Measurements from ENCODE around the gene CAD.

CAD gene

GRCh38 chr2:27219091-27219490, 1.9 kb downstream of the CAD start:
- H3K27me3 ChIP-seq (replicated peaks; ENCODE audit: control insufficient read depth, insufficient read depth, low read length) = no peaks in the 10 kb centered on the region
- DNase-seq (ENCODE audit: extremely low read depth, insufficient read length) = no peak
- TF ChIP-seq CTCF (IDR thresholded peaks at IDR 0.05; ENCODE audit: insufficient read depth, low read length, poor library complexity, severe bottlenecking) = no peak
- H3K4me3 ChIP-seq (replicated peaks; ENCODE audit: low read depth, low read length) = no peak overlapping the region
- H3K36me3 ChIP-seq (ENCODE audit: control insufficient read depth, insufficient read depth, low read length) = peaks cover 24% of the 10 kb centered on the region

GRCh38 chr2:27220091-27220490, 2.9 kb downstream of the CAD start:
- no peaks in the 10 kb centered on the region for H3K27me3 ChIP-seq (replicated peaks; ENCODE audit: control insufficient read depth, insufficient read depth, low read length)
- H3K36me3 ChIP-seq (ENCODE audit: control insufficient read depth, insufficient read depth, low read length) = peaks cover 30% of the 10 kb centered on the region
- no peak for TF ChIP-seq CTCF (IDR thresholded peaks at IDR 0.05; ENCODE audit: insufficient read depth, low read length, poor library complexity, severe bottlenecking)
- no peak for DNase-seq (ENCODE audit: extremely low read depth, insufficient read length)
- no peak overlapping the region for H3K4me3 ChIP-seq (replicated peaks; ENCODE audit: low read depth, low read length)

DNA sequence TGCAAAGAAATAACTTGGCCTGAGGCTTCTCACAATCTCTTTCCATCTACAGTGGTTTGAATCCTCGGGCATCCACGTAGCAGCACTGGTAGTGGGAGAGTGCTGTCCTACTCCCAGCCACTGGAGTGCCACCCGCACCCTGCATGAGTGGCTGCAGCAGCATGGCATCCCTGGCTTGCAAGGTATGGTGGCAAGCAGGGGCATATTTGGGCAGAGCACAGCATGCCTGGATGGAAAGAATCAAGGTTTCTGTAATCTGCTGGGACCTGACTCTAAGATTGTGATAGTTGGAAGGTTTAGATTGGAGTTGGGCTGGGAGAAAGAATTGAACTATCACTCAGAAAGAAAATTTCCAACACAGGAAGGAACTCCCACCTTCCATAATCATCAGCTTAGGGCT, 4.0 kb downstream of the CAD start:
- TF ChIP-seq CTCF (IDR thresholded peaks at IDR 0.05; ENCODE audit: insufficient read depth, low read length, poor library complexity, severe bottlenecking) = no peak
- no peak for DNase-seq (ENCODE audit: extremely low read depth, insufficient read length)
- Histone ChIP-seq H3K27me3 (replicated peaks; ENCODE audit: control insufficient read depth, insufficient read depth, low read length) (no peaks in the 10 kb centered on the region), H3K36me3 (ENCODE audit: control insufficient read depth, insufficient read depth, low read length) (peaks cover 34% of the 10 kb centered on the region), H3K4me3 (replicated peaks; ENCODE audit: low read depth, low read length) (no peak overlapping the region)

DNA sequence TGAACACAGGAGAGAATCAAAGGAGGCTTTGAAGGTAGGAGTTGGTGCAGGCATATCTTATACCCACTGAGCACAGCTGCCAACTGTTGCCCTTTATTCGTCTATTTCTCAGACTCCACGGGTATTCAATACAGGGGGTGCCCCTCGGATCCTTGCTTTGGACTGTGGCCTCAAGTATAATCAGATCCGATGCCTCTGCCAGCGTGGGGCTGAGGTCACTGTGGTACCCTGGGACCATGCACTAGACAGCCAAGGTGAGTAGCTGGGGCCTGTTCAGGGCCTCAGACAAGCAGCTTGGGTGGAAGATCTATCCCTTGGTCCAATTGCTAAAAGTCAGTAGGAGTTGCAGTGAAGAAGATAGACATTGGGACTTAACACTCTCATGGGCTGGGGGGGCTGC, 5.2 kb downstream of the CAD start:
- Histone ChIP-seq H3K36me3 (ENCODE audit: control insufficient read depth, insufficient read depth, low read length) (peaks cover 38% of the 10 kb centered on the region), H3K4me3 (replicated peaks; ENCODE audit: low read depth, low read length) (no peak overlapping the region), H3K27me3 (replicated peaks; ENCODE audit: control insufficient read depth, insufficient read depth, low read length) (no peaks in the 10 kb centered on the region)
- DNase-seq (ENCODE audit: extremely low read depth, insufficient read length) = no peak
- no peak for TF ChIP-seq CTCF (IDR thresholded peaks at IDR 0.05; ENCODE audit: insufficient read depth, low read length, poor library complexity, severe bottlenecking)

DNA sequence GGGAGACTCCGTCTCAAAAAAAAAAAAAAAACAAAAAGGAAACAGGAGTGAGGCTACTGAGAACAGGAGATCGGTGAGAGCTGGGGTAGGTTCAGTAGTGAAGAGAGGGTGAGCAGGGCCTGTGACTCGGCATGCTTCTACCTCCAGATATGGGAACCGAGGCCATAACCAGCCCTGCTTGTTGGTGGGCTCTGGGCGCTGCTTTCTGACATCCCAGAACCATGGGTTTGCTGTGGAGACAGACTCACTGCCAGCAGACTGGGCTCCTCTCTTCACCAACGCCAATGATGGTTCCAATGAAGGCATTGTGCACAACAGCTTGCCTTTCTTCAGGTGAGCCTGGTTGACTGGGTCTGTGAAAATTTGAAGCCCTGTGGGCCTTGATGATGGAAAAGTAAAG, 6.2 kb downstream of the CAD start:
- Histone ChIP-seq H3K27me3 (replicated peaks; ENCODE audit: control insufficient read depth, insufficient read depth, low read length) (no peaks in the 10 kb centered on the region), H3K4me3 (replicated peaks; ENCODE audit: low read depth, low read length) (no peak overlapping the region), H3K36me3 (ENCODE audit: control insufficient read depth, insufficient read depth, low read length) (peaks cover 40% of the 10 kb centered on the region)
- DNase-seq (ENCODE audit: extremely low read depth, insufficient read length) = no peak
- TF ChIP-seq CTCF (IDR thresholded peaks at IDR 0.05; ENCODE audit: insufficient read depth, low read length, poor library complexity, severe bottlenecking) = no peak

DNA sequence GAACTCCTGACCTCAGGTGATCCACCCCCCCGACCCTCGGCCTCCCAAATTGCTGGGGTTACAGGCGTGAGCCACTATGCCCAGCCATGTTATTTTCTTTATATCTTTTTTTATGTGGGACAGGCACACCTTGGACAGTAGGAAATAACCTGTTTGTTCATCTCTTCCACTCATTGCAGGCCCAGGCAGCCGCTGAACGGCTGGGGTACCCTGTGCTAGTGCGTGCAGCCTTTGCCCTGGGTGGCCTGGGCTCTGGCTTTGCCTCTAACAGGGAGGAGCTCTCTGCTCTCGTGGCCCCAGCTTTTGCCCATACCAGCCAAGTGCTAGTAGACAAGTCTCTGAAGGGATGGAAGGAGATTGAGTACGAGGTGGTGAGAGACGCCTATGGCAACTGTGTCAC, 8.4 kb downstream of the CAD start:
- H3K27me3 ChIP-seq (replicated peaks; ENCODE audit: control insufficient read depth, insufficient read depth, low read length) = no peaks in the 10 kb centered on the region
- TF ChIP-seq CTCF (IDR thresholded peaks at IDR 0.05; ENCODE audit: insufficient read depth, low read length, poor library complexity, severe bottlenecking) = no peak
- H3K36me3 ChIP-seq (ENCODE audit: control insufficient read depth, insufficient read depth, low read length) = peaks cover 44% of the 10 kb centered on the region
- no peak for DNase-seq (ENCODE audit: extremely low read depth, insufficient read length)
- no peak overlapping the region for H3K4me3 ChIP-seq (replicated peaks; ENCODE audit: low read depth, low read length)

All from GM06990 (cell line).